ENCODE data around the gene PLEK2.

DNA sequence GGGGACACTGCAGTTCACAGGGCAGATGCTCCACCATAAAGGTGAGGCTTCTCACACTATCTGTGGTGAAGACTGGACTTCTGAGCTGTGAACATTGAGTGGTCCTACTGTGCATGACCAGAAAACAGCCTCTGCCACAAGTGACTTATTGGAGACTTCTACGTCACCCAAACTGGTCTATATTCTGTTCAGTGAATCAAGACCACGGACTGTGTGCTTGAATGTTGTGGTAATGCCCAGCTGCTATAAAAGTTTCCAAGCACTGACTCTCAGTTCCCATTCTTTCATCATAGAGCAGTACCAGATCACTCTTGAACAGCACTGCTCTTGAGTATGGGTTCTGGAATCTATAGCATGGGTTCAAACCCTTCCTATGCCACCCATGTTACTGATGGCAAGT is 4.8 kb upstream of the PLEK2 start:
- TF ChIP-seq POLR2AphosphoS5 (IDR thresholded peaks at IDR 0.05) (no peak), MXI1 (conservative IDR thresholded peaks at IDR 0.05; ENCODE audit: poor library complexity, severe bottlenecking) (no peak), EP300 (conservative IDR thresholded peaks at IDR 0.05; ENCODE audit: poor library complexity, severe bottlenecking) (no peak), RAD21 (conservative IDR thresholded peaks at IDR 0.05) (no peak), TAF1 (IDR thresholded peaks at IDR 0.05; ENCODE audit: low read depth) (no peak)
- TF ChIP-seq, protein P1, sequence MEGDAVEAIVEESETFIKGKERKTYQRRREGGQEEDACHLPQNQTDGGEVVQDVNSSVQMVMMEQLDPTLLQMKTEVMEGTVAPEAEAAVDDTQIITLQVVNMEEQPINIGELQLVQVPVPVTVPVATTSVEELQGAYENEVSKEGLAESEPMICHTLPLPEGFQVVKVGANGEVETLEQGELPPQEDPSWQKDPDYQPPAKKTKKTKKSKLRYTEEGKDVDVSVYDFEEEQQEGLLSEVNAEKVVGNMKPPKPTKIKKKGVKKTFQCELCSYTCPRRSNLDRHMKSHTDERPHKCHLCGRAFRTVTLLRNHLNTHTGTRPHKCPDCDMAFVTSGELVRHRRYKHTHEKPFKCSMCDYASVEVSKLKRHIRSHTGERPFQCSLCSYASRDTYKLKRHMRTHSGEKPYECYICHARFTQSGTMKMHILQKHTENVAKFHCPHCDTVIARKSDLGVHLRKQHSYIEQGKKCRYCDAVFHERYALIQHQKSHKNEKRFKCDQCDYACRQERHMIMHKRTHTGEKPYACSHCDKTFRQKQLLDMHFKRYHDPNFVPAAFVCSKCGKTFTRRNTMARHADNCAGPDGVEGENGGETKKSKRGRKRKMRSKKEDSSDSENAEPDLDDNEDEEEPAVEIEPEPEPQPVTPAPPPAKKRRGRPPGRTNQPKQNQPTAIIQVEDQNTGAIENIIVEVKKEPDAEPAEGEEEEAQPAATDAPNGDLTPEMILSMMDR (IDR thresholded peaks at IDR 0.05; ENCODE audit: poor library complexity, severe bottlenecking): no peak
